Measurements from ENCODE around the gene PEF1. TPM values are rescaled to one million over a fixed set of nuclear protein-coding genes. Genes with fewer than 3 reads are reported as not detected.

PEF1 gene
- polyA plus RNA-seq, 3 donors = 36.6 to 81.7 (median 70.7) TPM

DNA sequence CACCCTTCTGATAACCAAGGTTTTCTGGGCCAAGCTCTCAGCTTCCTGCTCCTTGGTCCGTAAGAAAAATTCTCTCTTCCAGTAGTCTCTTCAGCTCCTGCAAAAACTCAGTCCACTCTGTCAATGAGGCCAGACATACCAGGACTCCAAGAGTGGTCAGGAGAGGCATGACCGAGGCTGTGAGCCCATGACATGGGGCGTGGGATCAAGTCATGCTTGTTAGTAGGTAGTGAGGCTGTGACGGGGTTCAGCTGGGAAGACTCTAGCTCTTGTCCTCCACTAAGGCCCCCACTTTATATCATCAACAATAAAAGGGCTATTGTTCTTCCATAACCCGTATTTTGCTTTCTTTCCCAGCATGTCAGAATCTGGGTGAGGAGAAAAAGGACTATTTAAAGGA lies 37.3 kb downstream of the PEF1 start:
- no peaks in the 10 kb centered on the region for H3K79me2 ChIP-seq (ENCODE audit: insufficient read depth, low read length)
- intact Hi-C loops (cut with micrococcal nuclease) = loop anchor here in 1 of 2 donors (5.0 kb wide), 1 partner anchor 35 kb away; the partner anchor contains the start of gene PEF1
- TF ChIP-seq, protein P1, sequence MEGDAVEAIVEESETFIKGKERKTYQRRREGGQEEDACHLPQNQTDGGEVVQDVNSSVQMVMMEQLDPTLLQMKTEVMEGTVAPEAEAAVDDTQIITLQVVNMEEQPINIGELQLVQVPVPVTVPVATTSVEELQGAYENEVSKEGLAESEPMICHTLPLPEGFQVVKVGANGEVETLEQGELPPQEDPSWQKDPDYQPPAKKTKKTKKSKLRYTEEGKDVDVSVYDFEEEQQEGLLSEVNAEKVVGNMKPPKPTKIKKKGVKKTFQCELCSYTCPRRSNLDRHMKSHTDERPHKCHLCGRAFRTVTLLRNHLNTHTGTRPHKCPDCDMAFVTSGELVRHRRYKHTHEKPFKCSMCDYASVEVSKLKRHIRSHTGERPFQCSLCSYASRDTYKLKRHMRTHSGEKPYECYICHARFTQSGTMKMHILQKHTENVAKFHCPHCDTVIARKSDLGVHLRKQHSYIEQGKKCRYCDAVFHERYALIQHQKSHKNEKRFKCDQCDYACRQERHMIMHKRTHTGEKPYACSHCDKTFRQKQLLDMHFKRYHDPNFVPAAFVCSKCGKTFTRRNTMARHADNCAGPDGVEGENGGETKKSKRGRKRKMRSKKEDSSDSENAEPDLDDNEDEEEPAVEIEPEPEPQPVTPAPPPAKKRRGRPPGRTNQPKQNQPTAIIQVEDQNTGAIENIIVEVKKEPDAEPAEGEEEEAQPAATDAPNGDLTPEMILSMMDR (IDR thresholded peaks at IDR 0.05) = no peak
- H3K4me1 ChIP-seq (ENCODE audit: control insufficient read depth in 1 of 2, insufficient read depth in 2 of 2, low read length in 2 of 2) = peaks cover 12 to 13% of the 10 kb centered on the region in 2 donors
- Mint-ChIP-seq H3K9me3 (peaks cover 0 to 5% (median 2%) of the 10 kb centered on the region in 7 donors), H3K27me3 (ENCODE audit: low read depth in 3 of 3) (peaks cover 3 to 7% (median 7%) of the 10 kb centered on the region in 3 donors), H3K4me1 (peaks cover 27% of the 10 kb centered on the region), H3K4me3 (no peak overlapping the region), H3K27ac (peak overlapping the region in 5 of 7 donors; percentile 17 to 93 (median 72)), H3K36me3 (no peaks in the 10 kb centered on the region)
- H4K20me1 ChIP-seq (ENCODE audit: insufficient read depth, low read length) = no peaks in the 10 kb centered on the region
- H3K4me2 ChIP-seq (replicated peaks; ENCODE audit: extremely low read depth, low read length, poor library complexity, severe bottlenecking) = no peak overlapping the region
- H3K36me3 ChIP-seq (replicated peaks in 1 of 2; ENCODE audit: control insufficient read depth in 1 of 2, insufficient read depth in 2 of 2, low read length in 2 of 2) = no peaks in the 10 kb centered on the region
- WGBS (ENCODE audit: insufficient coverage) = no CpG with 5 or more reads among the region's 5 CpGs
- H2AFZ ChIP-seq (ENCODE audit: insufficient read depth, low read depth, low read length, poor library complexity, severe bottlenecking) = no peak overlapping the region
- peaks cover 0 to 2% of the 10 kb centered on the region in 2 donors for H3K9me3 ChIP-seq (replicated peaks in 1 of 2; ENCODE audit: control insufficient read depth in 1 of 2, insufficient read depth in 1 of 2, low read length in 2 of 2)
- no peak overlapping the region for H3K27ac ChIP-seq (ENCODE audit: low read depth in 1 of 2, low read length in 2 of 2)
- no peak overlapping the region for H3K4me3 ChIP-seq (replicated peaks in 1 of 3; ENCODE audit: low read depth in 2 of 3, low read length in 3 of 3)
- H3K27me3 ChIP-seq (ENCODE audit: control insufficient read depth in 2 of 2, insufficient read depth in 2 of 2, low read length in 2 of 2) = no peaks in the 10 kb centered on the region
- DNase-seq = no peak
- H3K9ac ChIP-seq (ENCODE audit: insufficient read depth, low read length, poor library complexity, severe bottlenecking) = no peak overlapping the region

DNA sequence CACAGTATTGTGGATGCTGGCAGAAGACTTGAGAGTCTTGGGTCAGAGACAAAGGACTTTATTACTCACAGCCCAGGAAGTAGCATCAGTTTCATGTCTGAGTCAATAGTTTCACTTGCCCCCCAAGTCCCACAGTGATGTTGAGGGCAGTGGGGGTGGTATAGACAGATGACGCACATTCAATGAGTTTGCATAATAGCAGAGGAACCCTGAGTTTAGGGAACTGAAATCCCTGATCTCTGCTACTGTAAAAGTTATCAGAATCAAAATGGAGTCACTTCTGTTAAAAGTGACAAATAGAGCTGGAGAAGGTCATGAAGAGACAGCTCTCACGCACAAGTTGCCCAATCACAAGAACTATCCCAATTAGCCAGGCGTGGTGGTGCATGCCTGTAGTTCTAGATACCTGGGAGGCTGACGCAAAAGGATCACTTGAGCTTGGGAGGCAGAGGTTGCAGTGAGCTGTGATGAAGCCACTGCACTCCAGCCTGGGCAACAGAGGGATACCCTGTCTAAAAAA lies 38.7 kb downstream of the PEF1 start:
- Histone ChIP-seq H3K4me2 (replicated peaks; ENCODE audit: extremely low read depth, low read length, poor library complexity, severe bottlenecking) (no peak overlapping the region), H3K79me2 (ENCODE audit: insufficient read depth, low read length) (no peaks in the 10 kb centered on the region), H2AFZ (ENCODE audit: insufficient read depth, low read depth, low read length, poor library complexity, severe bottlenecking) (peak overlapping the region; percentile 55), H3K9ac (ENCODE audit: insufficient read depth, low read length, poor library complexity, severe bottlenecking) (no peak overlapping the region), H4K20me1 (ENCODE audit: insufficient read depth, low read length) (no peaks in the 10 kb centered on the region), H3K9me3 (replicated peaks in 1 of 2; ENCODE audit: control insufficient read depth in 1 of 2, insufficient read depth in 1 of 2, low read length in 2 of 2) (peaks cover 0 to 2% of the 10 kb centered on the region in 2 donors), H3K36me3 (replicated peaks in 1 of 2; ENCODE audit: control insufficient read depth in 1 of 2, insufficient read depth in 2 of 2, low read length in 2 of 2) (no peaks in the 10 kb centered on the region), H3K4me3 (replicated peaks in 1 of 3; ENCODE audit: low read depth in 2 of 3, low read length in 3 of 3) (no peak overlapping the region), H3K27me3 (ENCODE audit: control insufficient read depth in 2 of 2, insufficient read depth in 2 of 2, low read length in 2 of 2) (no peaks in the 10 kb centered on the region), H3K4me1 (ENCODE audit: control insufficient read depth in 1 of 2, insufficient read depth in 2 of 2, low read length in 2 of 2) (peaks cover 12 to 13% of the 10 kb centered on the region in 2 donors), H3K27ac (ENCODE audit: low read depth in 1 of 2, low read length in 2 of 2) (peak overlapping the region; percentile 56 to 80)
- Mint-ChIP-seq H3K27ac (peak overlapping the region; percentile 85 to 95 (median 92)), H3K4me1 (peaks cover 21% of the 10 kb centered on the region), H3K27me3 (ENCODE audit: low read depth in 3 of 3) (peaks cover 3 to 8% (median 3%) of the 10 kb centered on the region in 3 donors), H3K36me3 (no peaks in the 10 kb centered on the region), H3K9me3 (peaks cover 0 to 5% (median 2%) of the 10 kb centered on the region in 7 donors), H3K4me3 (peak overlapping the region in 1 of 2 donors; percentile 36)
- intact Hi-C loops (cut with micrococcal nuclease) = loop anchor here in 1 of 2 donors (5.0 kb wide), 1 partner anchor 36 kb away; the partner anchor contains the start of gene PEF1
- TF ChIP-seq, protein P1 (IDR thresholded peaks at IDR 0.05) = no peak
- WGBS (ENCODE audit: insufficient coverage) = no CpG with 5 or more reads among the region's 4 CpGs
- DNase-seq = peak; percentile 91 to 98 (median 94)
